Fibroblast of pulmonary artery (primary cell): ENCODE measurements around the gene CHI3L2.

ENCODE experiments used
- DNase-seq: peaks from one replicate; pipeline ENCODE4 v3.0.0-alpha.2; 2010; ENCODE audit warnings: low read depth
- H3K4me3 ChIP-seq: replicated peaks from 2 replicates; pipeline ENCODE4 v1.5.1; 2011; ENCODE audit warnings: low read depth, mild to moderate bottlenecking, control low read depth, low read length, moderate library complexity
- CTCF ChIP-seq: IDR thresholded peaks from 2 replicates; pipeline ENCODE4 v1.5.1; 2011; ENCODE audit warnings: mild to moderate bottlenecking, control low read depth, low read length, inconsistent platforms; ENCODE audit errors: missing control alignments

The CHI3L2 gene

GRCh38 chr1:111252786-111253185 lies 25.3 kb downstream of the CHI3L2 start:
- no peak for DNase-seq
- TF ChIP-seq CTCF: no peak
- no peak overlapping the region for H3K4me3 ChIP-seq

- no peak overlapping the region for H3K4me3 ChIP-seq
- DNase-seq: no peak
Observed at GRCh38 chr1:111253876-111254275, 26.4 kb downstream of the CHI3L2 start.

GRCh38 chr1:111256988-111257658 lies 29.6 kb downstream of the CHI3L2 start:
- no peak for DNase-seq
- TF ChIP-seq CTCF: no peak
- no peak overlapping the region for H3K4me3 ChIP-seq

More at GRCh38 chr1:111253876-111254275, 26.4 kb downstream of the CHI3L2 start:
- TF ChIP-seq CTCF: no peak

- TF ChIP-seq CTCF: no peak
- H3K4me3 ChIP-seq: no peak overlapping the region
- no peak for DNase-seq
Observed at GRCh38 chr1:111267801-111268508, 40.4 kb downstream of the CHI3L2 start.

- no peak for DNase-seq
- no peak for TF ChIP-seq CTCF
Observed at GRCh38 chr1:111269825-111270406, 42.4 kb downstream of the CHI3L2 start.

GRCh38 chr1:111270771-111271463 lies 43.4 kb downstream of the CHI3L2 start:
- no peak for DNase-seq
- H3K4me3 ChIP-seq: no peak overlapping the region
- no peak for TF ChIP-seq CTCF

More at GRCh38 chr1:111269825-111270406, 42.4 kb downstream of the CHI3L2 start:
- H3K4me3 ChIP-seq: no peak overlapping the region
